ENCODE data around the gene HYKK. TPM values are rescaled to one million over a fixed set of nuclear protein-coding genes. Genes with fewer than 3 reads are reported as not detected.
A peak's percentile ranks its signal among the peaks of the same experiment; 100 is the strongest.

The HYKK gene
- total RNA-seq, 4 donors from 2014 or later: 1.5 to 9.4 (median 6.5) TPM

DNA sequence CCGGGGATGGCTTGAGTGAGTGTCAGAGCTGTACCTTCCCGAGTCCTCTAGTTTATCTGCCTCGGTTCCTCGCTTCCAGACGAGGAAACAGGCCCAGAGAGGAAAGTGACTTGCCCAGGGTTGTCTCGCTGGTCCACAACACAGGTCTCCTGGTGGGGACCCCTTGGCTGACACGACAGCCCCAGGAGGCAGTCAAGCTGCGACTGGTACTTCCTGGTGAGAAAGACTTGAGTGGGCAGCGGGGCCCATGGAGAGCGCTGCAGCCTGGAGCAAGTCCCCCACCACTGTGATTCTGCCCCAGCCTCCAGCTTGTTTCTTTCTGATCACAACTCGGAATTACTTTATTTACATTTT is 57.3 kb downstream of the HYKK start:
- TF ChIP-seq CTCF (IDR thresholded peaks at IDR 0.05): no peak
- TF ChIP-seq POLR2A (IDR thresholded peaks at IDR 0.05): no peak
- H3K27ac ChIP-seq: peak overlapping the region in 2 of 4 donors; percentile 79 to 80
- no peaks in the 10 kb centered on the region for H3K9me3 ChIP-seq
- peak overlapping the region in 3 of 4 donors; percentile 64 to 85 (median 71) for H3K4me3 ChIP-seq
- no peak for DNase-seq
- 52 to 58% methylated on average over 7 to 11 of the region's 11 CpGs for WGBS, 2 donors
- H3K4me1 ChIP-seq: peaks cover 5 to 21% (median 14%) of the 10 kb centered on the region in 3 donors
- intact Hi-C loops (cut with DNase I): no loop called here
- H3K27me3 ChIP-seq: peaks cover 0 to 25% (median 0%) of the 10 kb centered on the region in 4 donors
- H3K36me3 ChIP-seq: no peaks in the 10 kb centered on the region

DNA sequence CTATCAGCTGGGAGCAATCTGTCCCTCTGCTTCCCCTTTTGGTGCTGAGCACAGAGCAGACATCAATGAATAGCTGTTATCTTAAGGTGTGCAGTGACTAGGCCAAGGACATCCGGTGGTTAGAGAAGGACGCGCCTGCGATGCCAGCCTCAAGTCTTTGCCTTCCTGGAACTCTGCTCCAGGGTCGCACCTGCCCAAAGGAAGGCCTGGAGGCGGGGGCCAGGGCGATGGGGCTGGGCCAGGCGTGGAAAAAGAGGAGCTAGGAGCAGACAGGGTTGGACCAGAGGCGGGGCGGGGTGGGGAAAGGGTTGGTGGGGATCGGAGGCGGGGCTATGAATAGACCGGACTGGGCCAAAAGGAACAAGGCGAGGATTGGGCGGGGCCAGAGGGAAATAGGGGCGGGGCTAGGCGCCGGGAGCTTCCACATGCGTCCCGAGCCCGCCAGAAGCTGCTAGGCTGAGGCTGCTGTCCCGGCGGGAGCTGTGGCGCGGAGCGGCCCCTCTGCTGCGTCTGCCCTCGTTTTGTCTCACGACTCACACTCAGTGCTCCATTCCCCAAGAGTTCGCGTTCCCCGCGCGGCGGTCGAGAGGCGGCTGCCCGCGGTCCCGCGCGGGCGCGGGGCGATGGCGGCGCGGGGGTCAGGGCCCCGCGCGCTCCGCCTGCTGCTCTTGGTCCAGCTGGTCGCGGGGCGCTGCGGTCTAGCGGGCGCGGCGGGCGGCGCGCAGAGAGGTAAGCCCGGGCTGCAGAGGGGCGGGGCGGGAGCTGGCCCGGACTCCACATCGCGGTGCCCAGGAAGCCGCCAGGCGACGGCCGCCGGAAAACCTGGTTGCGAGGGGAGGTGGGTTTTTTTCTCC is 57.9 kb downstream of the HYKK start, which contains the start of gene CHRNA5:
Gene CHRNA5, plus strand, starts transcription at position 424 of the 854 bp plus-strand sequence. Its CDS starts 200 bp downstream, at position 624.
- DNase-seq: peak; percentile 9
- peak within 1 kb of the TSS; percentile 43 to 80 (median 69) for H3K27ac ChIP-seq

GRCh38 chr15:78565951-78566774 is 58.8 kb downstream of the HYKK start:
- Histone ChIP-seq H3K36me3 (no peaks in the 10 kb centered on the region), H3K27me3 (peaks cover 0 to 32% (median 0%) of the 10 kb centered on the region in 4 donors), H3K27ac (peak overlapping the region in 3 of 4 donors; percentile 22 to 79 (median 59)), H3K4me3 (peak overlapping the region; percentile 40 to 85 (median 68)), H3K9me3 (no peaks in the 10 kb centered on the region), H3K4me1 (peaks cover 5 to 21% (median 14%) of the 10 kb centered on the region in 3 donors)
- TF ChIP-seq POLR2A (IDR thresholded peaks at IDR 0.05): no peak
- TF ChIP-seq CTCF (IDR thresholded peaks at IDR 0.05): peak in 1 of 6 experiments; percentile 6
- WGBS, 2 donors: 3% methylated on average over 19 of the region's 19 CpGs
- no peak for DNase-seq
- intact Hi-C loops (cut with DNase I): no loop called here

More for the DNA sequence above, 57.9 kb downstream of the HYKK start, which contains the start of gene CHRNA5:
- intact Hi-C loops (cut with DNase I): no loop called here
- no peaks in the 10 kb centered on the region for H3K9me3 ChIP-seq
- H3K27me3 ChIP-seq: peaks cover 0 to 27% (median 0%) of the 10 kb centered on the region in 4 donors
- H3K4me3 ChIP-seq: peak within 1 kb of the TSS; percentile 40 to 85 (median 68)
- 0 to 1% methylated on average over 15 to 22 of the region's 75 CpGs for WGBS, 2 donors
- no peaks in the 10 kb centered on the region for H3K36me3 ChIP-seq
- TF ChIP-seq POLR2A (IDR thresholded peaks at IDR 0.05): no peak
- no peak for TF ChIP-seq CTCF (IDR thresholded peaks at IDR 0.05)
- H3K4me1 ChIP-seq: peaks cover 5 to 21% (median 14%) of the 10 kb centered on the region in 3 donors

GRCh38 chr15:78567531-78567930 is 60.2 kb downstream of the HYKK start:
- Histone ChIP-seq H3K4me1 (peaks cover 5 to 21% (median 14%) of the 10 kb centered on the region in 3 donors), H3K4me3 (no peak overlapping the region), H3K36me3 (no peaks in the 10 kb centered on the region), H3K9me3 (no peaks in the 10 kb centered on the region), H3K27me3 (peaks cover 0 to 28% (median 0%) of the 10 kb centered on the region in 4 donors), H3K27ac (no peak overlapping the region)
- intact Hi-C loops (cut with DNase I): no loop called here
- 76 to 79% methylated on average over 4 of the region's 4 CpGs for WGBS, 2 donors
- no peak for DNase-seq
- TF ChIP-seq POLR2A (IDR thresholded peaks at IDR 0.05) (no peak), CTCF (IDR thresholded peaks at IDR 0.05) (no peak)
